ENCODE data around the gene BCKDHB.

BCKDHB gene

GRCh38 chr6:80333342-80333741 lies 226.9 kb downstream of the BCKDHB start:
- H3F3A ChIP-seq (ENCODE audit: control insufficient read depth, insufficient read depth): no peaks in the 10 kb centered on the region
- no peak overlapping the region for H3K4me2 ChIP-seq (ENCODE audit: low read length)
- no peaks in the 10 kb centered on the region for H3K9me3 ChIP-seq (ENCODE audit: control insufficient read depth, insufficient read depth, low read length)
- H3K4me3 ChIP-seq (ENCODE audit: low read length): no peak overlapping the region
- 0 out of 2 replicates have a peak, but pooled peaks cover 2% of the 10 kb centered on the region for H3K4me1 ChIP-seq (ENCODE audit: control insufficient read depth, low read length)
- H3K27me3 ChIP-seq (ENCODE audit: control insufficient read depth, low read length): no peaks in the 10 kb centered on the region
- TF ChIP-seq EZH2phosphoT487 (IDR thresholded peaks at IDR 0.05; ENCODE audit: borderline replicate concordance, low read length): no peak
- no peak for TF ChIP-seq CTCF (IDR thresholded peaks at IDR 0.05; ENCODE audit: low read depth, low read length, poor library complexity, severe bottlenecking)
- H3K36me3 ChIP-seq (ENCODE audit: control insufficient read depth, low read length): no peaks in the 10 kb centered on the region
- no peaks in the 10 kb centered on the region for H3K79me2 ChIP-seq (ENCODE audit: control insufficient read depth, low read length)
- no peak overlapping the region for H3K27ac ChIP-seq (ENCODE audit: low read depth, low read length)
- no peaks in the 10 kb centered on the region for H3K9me2 ChIP-seq (replicated peaks; ENCODE audit: control insufficient read depth, low read length)
- H4K20me1 ChIP-seq (ENCODE audit: control insufficient read depth, insufficient read depth, low read depth, low read length): no peaks in the 10 kb centered on the region

GRCh38 chr6:80335121-80335531 lies 228.7 kb downstream of the BCKDHB start:
- 0 out of 2 replicates have a peak, but pooled peaks cover 2% of the 10 kb centered on the region for H3K4me1 ChIP-seq (ENCODE audit: control insufficient read depth, low read length)
- no peaks in the 10 kb centered on the region for H3F3A ChIP-seq (ENCODE audit: control insufficient read depth, insufficient read depth)
- no peaks in the 10 kb centered on the region for H3K9me2 ChIP-seq (replicated peaks; ENCODE audit: control insufficient read depth, low read length)
- H3K27me3 ChIP-seq (ENCODE audit: control insufficient read depth, low read length): no peaks in the 10 kb centered on the region
- H3K27ac ChIP-seq (ENCODE audit: low read depth, low read length): no peak overlapping the region
- H3K4me2 ChIP-seq (ENCODE audit: low read length): no peak overlapping the region
- H3K36me3 ChIP-seq (ENCODE audit: control insufficient read depth, low read length): no peaks in the 10 kb centered on the region
- H3K9me3 ChIP-seq (ENCODE audit: control insufficient read depth, insufficient read depth, low read length): no peaks in the 10 kb centered on the region
- no peaks in the 10 kb centered on the region for H3K79me2 ChIP-seq (ENCODE audit: control insufficient read depth, low read length)
- no peak for TF ChIP-seq CTCF (IDR thresholded peaks at IDR 0.05; ENCODE audit: low read depth, low read length, poor library complexity, severe bottlenecking)
- no peaks in the 10 kb centered on the region for H4K20me1 ChIP-seq (ENCODE audit: control insufficient read depth, insufficient read depth, low read depth, low read length)
- no peak overlapping the region for H3K4me3 ChIP-seq (ENCODE audit: low read length)

- 0 out of 2 replicates have a peak, but pooled peaks cover 2% of the 10 kb centered on the region for H3K4me1 ChIP-seq (ENCODE audit: control insufficient read depth, low read length)
These were observed 230.4 kb downstream of the BCKDHB start for GRCh38 chr6:80336911-80337310.

More at GRCh38 chr6:80336911-80337310, 230.4 kb downstream of the BCKDHB start:
- H3F3A ChIP-seq (ENCODE audit: control insufficient read depth, insufficient read depth): no peaks in the 10 kb centered on the region
- no peaks in the 10 kb centered on the region for H3K9me3 ChIP-seq (ENCODE audit: control insufficient read depth, insufficient read depth, low read length)
- H3K36me3 ChIP-seq (ENCODE audit: control insufficient read depth, low read length): no peaks in the 10 kb centered on the region
- H3K27ac ChIP-seq (ENCODE audit: low read depth, low read length): no peak overlapping the region
- no peaks in the 10 kb centered on the region for H3K9me2 ChIP-seq (replicated peaks; ENCODE audit: control insufficient read depth, low read length)
- H3K79me2 ChIP-seq (ENCODE audit: control insufficient read depth, low read length): no peaks in the 10 kb centered on the region
- no peak for TF ChIP-seq EZH2phosphoT487 (IDR thresholded peaks at IDR 0.05; ENCODE audit: borderline replicate concordance, low read length)
- TF ChIP-seq CTCF (IDR thresholded peaks at IDR 0.05; ENCODE audit: low read depth, low read length, poor library complexity, severe bottlenecking): no peak
- H3K4me3 ChIP-seq (ENCODE audit: low read length): no peak overlapping the region
- H4K20me1 ChIP-seq (ENCODE audit: control insufficient read depth, insufficient read depth, low read depth, low read length): no peaks in the 10 kb centered on the region
- H3K27me3 ChIP-seq (ENCODE audit: control insufficient read depth, low read length): no peaks in the 10 kb centered on the region
- no peak overlapping the region for H3K4me2 ChIP-seq (ENCODE audit: low read length)

Measured in DOHH2 (cell line).